Measurements from ENCODE around the gene NOLC1. TPM values are rescaled to one million over a fixed set of nuclear protein-coding genes. Genes with fewer than 3 reads are reported as not detected.

The NOLC1 gene
- total RNA-seq: 10 to 100 TPM; 52.9 to 66.5 (median 57.2) TPM

- peaks cover 0 to 65% of the 10 kb centered on the region in 2 donors for H3K36me3 ChIP-seq
- 10 to 16% methylated on average over 7 to 18 of the region's 59 CpGs for WGBS, 2 donors (ENCODE audit: low coverage in 1 of 2)
These were observed at the start of gene NOLC1 for GRCh38 chr10:102151774-102152544. Gene NOLC1, plus strand, starts transcription at chr10:102152389. Its CDS starts 22 bp downstream, at chr10:102152411.

GRCh38 chr10:102102421-102102820, 49.8 kb upstream of the NOLC1 start:
- no peak overlapping the region for H3K27ac ChIP-seq
- WGBS, 2 donors (ENCODE audit: low coverage in 1 of 2): 100% methylated on average over 1 of the region's 1 CpG; no CpG with 5 or more reads in 1 of the 2 donors
- H3K4me1 ChIP-seq: no peaks in the 10 kb centered on the region
- TF ChIP-seq POLR2AphosphoS5 (IDR thresholded peaks at IDR 0.05) (no peak), POLR2A (IDR thresholded peaks at IDR 0.05) (no peak), EP300 (IDR thresholded peaks at IDR 0.05) (no peak), CTCF (IDR thresholded peaks at IDR 0.05) (no peak)
- H3K4me3 ChIP-seq: no peak overlapping the region
- no peaks in the 10 kb centered on the region for H3K27me3 ChIP-seq
- H3K36me3 ChIP-seq: peaks cover 0 to 10% of the 10 kb centered on the region in 2 donors
- ATAC-seq: no peak
- H3K9me3 ChIP-seq: no peaks in the 10 kb centered on the region

More at GRCh38 chr10:102151774-102152544, at the start of gene NOLC1:
- Histone ChIP-seq H3K4me1 (peaks cover 0 to 33% (median 6%) of the 10 kb centered on the region in 3 donors), H3K4me3 (peak within 1 kb of the TSS; percentile 71 to 74), H3K27me3 (no peaks in the 10 kb centered on the region), H3K9me3 (no peaks in the 10 kb centered on the region), H3K27ac (peak within 1 kb of the TSS; percentile 83 to 94 (median 89))
- ATAC-seq: peak; percentile 98
- TF ChIP-seq POLR2A (IDR thresholded peaks at IDR 0.05): peak; percentile 71 to 87
- peak in 1 of 4 experiments; percentile 1 for TF ChIP-seq CTCF (IDR thresholded peaks at IDR 0.05)
- TF ChIP-seq EP300 (IDR thresholded peaks at IDR 0.05): peak; percentile 29
- peak; percentile 96 for TF ChIP-seq POLR2AphosphoS5 (IDR thresholded peaks at IDR 0.05)

- peaks cover 0 to 56% of the 10 kb centered on the region in 2 donors for H3K36me3 ChIP-seq
- no peak overlapping the region for H3K4me3 ChIP-seq
- no peak overlapping the region for H3K27ac ChIP-seq
- no peak for ATAC-seq
- no peaks in the 10 kb centered on the region for H3K9me3 ChIP-seq
- peaks cover 0 to 7% (median 0%) of the 10 kb centered on the region in 3 donors for H3K4me1 ChIP-seq
- WGBS, 2 donors (ENCODE audit: low coverage in 1 of 2): no CpG with 5 or more reads among the region's 2 CpGs
- no peak for TF ChIP-seq EP300 (IDR thresholded peaks at IDR 0.05)
- no peak for TF ChIP-seq CTCF (IDR thresholded peaks at IDR 0.05)
- no peak for TF ChIP-seq POLR2A (IDR thresholded peaks at IDR 0.05)
- no peak for TF ChIP-seq POLR2AphosphoS5 (IDR thresholded peaks at IDR 0.05)
- H3K27me3 ChIP-seq: no peaks in the 10 kb centered on the region
These were observed 45.2 kb upstream of the NOLC1 start for GRCh38 chr10:102106998-102107397.

- TF ChIP-seq CTCF (IDR thresholded peaks at IDR 0.05) (no peak), POLR2A (IDR thresholded peaks at IDR 0.05) (no peak), EP300 (IDR thresholded peaks at IDR 0.05) (no peak), POLR2AphosphoS5 (IDR thresholded peaks at IDR 0.05) (no peak)
- no peak overlapping the region for H3K27ac ChIP-seq
- 80 to 85% methylated on average over 14 to 21 of the region's 24 CpGs for WGBS, 2 donors (ENCODE audit: low coverage in 1 of 2)
- H3K9me3 ChIP-seq: no peaks in the 10 kb centered on the region
- no peak for ATAC-seq
- H3K4me1 ChIP-seq: peaks cover 0 to 32% (median 19%) of the 10 kb centered on the region in 3 donors
- H3K27me3 ChIP-seq: no peaks in the 10 kb centered on the region
- peaks cover 0 to 57% of the 10 kb centered on the region in 2 donors for H3K36me3 ChIP-seq
- no peak overlapping the region for H3K4me3 ChIP-seq
These were observed 42.7 kb upstream of the NOLC1 start for GRCh38 chr10:102109166-102110116.

Measured in gastroesophageal sphincter (tissue), 4 donors.